Uterus (tissue), 2 donors: ENCODE measurements around the gene ADA.

ENCODE experiments used
- POLR2A ChIP-seq, 2 donors: fragments of 450-650 bp; IDR thresholded peaks; one replicate each; pipeline ENCODE4 v1.6.1; 2016; ENCODE audit warnings: antibody characterized with exemption in 2 of 2, mild to moderate bottlenecking in 1 of 2, moderate library complexity in 1 of 2
- TF ChIP-seq, protein P1 (sequence below), 4 experiments: fragments of 200-600 bp in 2 of 4; fragments of 450-650 bp in 2 of 4; sonication (generic) in 2 of 4; IDR thresholded peaks; one replicate each; pipeline ENCODE4 v1.5.1; 2016 to 2019; ENCODE audit warnings: antibody characterized with exemption in 4 of 4, mild to moderate bottlenecking in 2 of 4, moderate library complexity in 1 of 4

DNA sequence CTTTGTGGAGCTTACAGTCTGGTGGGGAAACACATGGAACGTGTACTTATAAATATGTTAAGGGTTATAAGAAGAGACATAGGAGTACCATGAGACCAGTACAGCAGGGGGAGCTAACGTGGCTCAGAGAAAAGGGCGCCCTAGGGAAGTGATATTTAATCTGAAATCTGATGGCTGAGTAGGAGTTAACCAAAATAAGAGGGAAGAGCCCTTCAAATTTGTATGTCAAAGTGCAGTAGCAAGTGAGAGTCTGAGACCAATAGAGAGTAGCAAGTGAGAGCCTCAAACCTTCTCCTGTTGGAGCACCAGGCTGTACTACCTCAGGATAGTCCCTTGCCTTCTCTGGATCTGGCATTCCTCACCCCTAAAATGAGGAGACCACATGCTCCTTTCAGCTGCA, 75.2 kb downstream of the ADA start:
- TF ChIP-seq, protein P1, sequence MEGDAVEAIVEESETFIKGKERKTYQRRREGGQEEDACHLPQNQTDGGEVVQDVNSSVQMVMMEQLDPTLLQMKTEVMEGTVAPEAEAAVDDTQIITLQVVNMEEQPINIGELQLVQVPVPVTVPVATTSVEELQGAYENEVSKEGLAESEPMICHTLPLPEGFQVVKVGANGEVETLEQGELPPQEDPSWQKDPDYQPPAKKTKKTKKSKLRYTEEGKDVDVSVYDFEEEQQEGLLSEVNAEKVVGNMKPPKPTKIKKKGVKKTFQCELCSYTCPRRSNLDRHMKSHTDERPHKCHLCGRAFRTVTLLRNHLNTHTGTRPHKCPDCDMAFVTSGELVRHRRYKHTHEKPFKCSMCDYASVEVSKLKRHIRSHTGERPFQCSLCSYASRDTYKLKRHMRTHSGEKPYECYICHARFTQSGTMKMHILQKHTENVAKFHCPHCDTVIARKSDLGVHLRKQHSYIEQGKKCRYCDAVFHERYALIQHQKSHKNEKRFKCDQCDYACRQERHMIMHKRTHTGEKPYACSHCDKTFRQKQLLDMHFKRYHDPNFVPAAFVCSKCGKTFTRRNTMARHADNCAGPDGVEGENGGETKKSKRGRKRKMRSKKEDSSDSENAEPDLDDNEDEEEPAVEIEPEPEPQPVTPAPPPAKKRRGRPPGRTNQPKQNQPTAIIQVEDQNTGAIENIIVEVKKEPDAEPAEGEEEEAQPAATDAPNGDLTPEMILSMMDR (IDR thresholded peaks at IDR 0.05), result peak in 3 of 4 experiments; percentile 18 to 32 (median 20)
- no peak for TF ChIP-seq POLR2A (IDR thresholded peaks at IDR 0.05)
